HEK293 (cell line): ENCODE results near the gene ITGB2.

Source experiments
- EGR2 ChIP-seq: fragments of 450-650 bp; formaldehyde crosslinking; IDR thresholded peaks from 2 replicates; pipeline ENCODE4 v1.5.1; 2016; ENCODE audit warnings: low read depth, missing biosample characterization, missing genetic modification characterization
- GLI4 ChIP-seq: fragments of 450-650 bp; formaldehyde crosslinking; IDR thresholded peaks from 2 replicates; pipeline ENCODE4 v1.5.1; 2016; ENCODE audit warnings: missing biosample characterization, missing genetic modification characterization
- YY1 ChIP-seq: fragments of 450-650 bp; formaldehyde crosslinking; IDR thresholded peaks from 2 replicates; pipeline ENCODE4 v1.5.1; 2018; ENCODE audit warnings: missing biosample characterization, missing genetic modification characterization
- ZNF174 ChIP-seq: fragments of 450-650 bp; formaldehyde crosslinking; IDR thresholded peaks from 2 replicates; pipeline ENCODE4 v1.5.0; 2017; ENCODE audit warnings: missing biosample characterization, mild to moderate bottlenecking, missing genetic modification characterization
- ZNF23 ChIP-seq: fragments of 450-650 bp; formaldehyde crosslinking; IDR thresholded peaks from 2 replicates; pipeline ENCODE4 v1.5.1; 2016; ENCODE audit warnings: missing biosample characterization, missing genetic modification characterization, borderline replicate concordance
- ZNF302 ChIP-seq: fragments of 450-650 bp; formaldehyde crosslinking; IDR thresholded peaks from 2 replicates; pipeline ENCODE4 v1.5.1; 2016; ENCODE audit warnings: missing biosample characterization, missing genetic modification characterization, low read depth
- ZNF311 ChIP-seq: fragments of 450-650 bp; formaldehyde crosslinking; IDR thresholded peaks from 2 replicates; pipeline ENCODE4 v1.5.1; 2017; ENCODE audit warnings: missing biosample characterization, missing genetic modification characterization, borderline replicate concordance
- ZNF76 ChIP-seq: fragments of 450-650 bp; formaldehyde crosslinking; IDR thresholded peaks from 2 replicates; pipeline ENCODE4; 2016; ENCODE audit warnings: low read depth, missing biosample characterization, missing genetic modification characterization, borderline replicate concordance
- TF ChIP-seq, protein P1 (sequence below): fragments of 450-650 bp; formaldehyde crosslinking; IDR thresholded peaks from 2 replicates; pipeline ENCODE4 v1.5.1; 2016; ENCODE audit warnings: missing biosample characterization, missing genetic modification characterization
- TF ChIP-seq, protein P2 (sequence below): fragments of 450-650 bp; formaldehyde crosslinking; IDR thresholded peaks from 2 replicates; pipeline ENCODE4 v1.5.1; 2016; ENCODE audit warnings: missing biosample characterization, missing genetic modification characterization
- TF ChIP-seq, protein P3 (sequence below): fragments of 450-650 bp; formaldehyde crosslinking; IDR thresholded peaks from 2 replicates; pipeline ENCODE4 v1.5.1; 2016; ENCODE audit warnings: missing biosample characterization, missing genetic modification characterization
- TF ChIP-seq, protein P4 (sequence below): fragments of 450-650 bp; formaldehyde crosslinking; IDR thresholded peaks from 2 replicates; pipeline ENCODE4 v1.5.1; 2017; ENCODE audit warnings: missing biosample characterization, missing genetic modification characterization

DNA sequence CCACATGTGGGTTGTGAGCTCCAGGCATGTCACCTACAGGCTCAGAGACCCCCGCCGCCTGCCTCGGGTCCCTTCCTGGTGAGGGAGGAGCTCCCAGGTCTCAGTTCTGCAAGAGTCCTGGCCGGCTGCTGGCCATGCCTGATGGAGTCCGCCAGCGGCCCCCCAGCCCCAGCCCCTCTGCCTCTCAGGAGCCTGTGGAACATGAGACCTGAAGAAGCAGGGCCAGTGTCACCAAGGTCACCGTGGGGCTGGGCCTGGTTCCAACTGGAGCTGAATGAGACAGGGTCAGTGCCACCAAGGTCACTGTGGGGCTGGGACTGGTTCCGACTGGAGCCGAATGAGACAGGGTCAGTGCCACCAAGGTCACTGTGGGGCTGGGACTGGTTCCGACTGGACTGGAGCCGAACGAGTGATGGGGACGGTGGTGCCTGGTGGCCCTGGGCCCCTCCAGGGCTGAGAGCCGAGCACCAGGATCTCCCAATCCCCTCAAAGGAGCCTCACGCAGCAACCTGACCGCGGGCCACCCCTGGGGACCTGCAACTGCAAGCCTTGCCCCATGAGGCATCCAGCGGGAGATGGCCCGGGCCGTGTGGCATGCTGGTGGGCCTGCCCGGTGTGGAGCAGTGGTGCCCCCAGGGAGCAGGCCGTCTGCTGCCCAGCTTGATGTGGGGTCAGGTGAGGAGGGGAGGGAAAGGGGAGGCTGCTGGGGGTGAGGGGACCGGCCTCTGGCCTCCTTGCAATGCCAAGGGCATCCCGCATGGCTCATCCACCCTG, 32.7 kb downstream of the ITGB2 start:
- TF ChIP-seq, protein P1, sequence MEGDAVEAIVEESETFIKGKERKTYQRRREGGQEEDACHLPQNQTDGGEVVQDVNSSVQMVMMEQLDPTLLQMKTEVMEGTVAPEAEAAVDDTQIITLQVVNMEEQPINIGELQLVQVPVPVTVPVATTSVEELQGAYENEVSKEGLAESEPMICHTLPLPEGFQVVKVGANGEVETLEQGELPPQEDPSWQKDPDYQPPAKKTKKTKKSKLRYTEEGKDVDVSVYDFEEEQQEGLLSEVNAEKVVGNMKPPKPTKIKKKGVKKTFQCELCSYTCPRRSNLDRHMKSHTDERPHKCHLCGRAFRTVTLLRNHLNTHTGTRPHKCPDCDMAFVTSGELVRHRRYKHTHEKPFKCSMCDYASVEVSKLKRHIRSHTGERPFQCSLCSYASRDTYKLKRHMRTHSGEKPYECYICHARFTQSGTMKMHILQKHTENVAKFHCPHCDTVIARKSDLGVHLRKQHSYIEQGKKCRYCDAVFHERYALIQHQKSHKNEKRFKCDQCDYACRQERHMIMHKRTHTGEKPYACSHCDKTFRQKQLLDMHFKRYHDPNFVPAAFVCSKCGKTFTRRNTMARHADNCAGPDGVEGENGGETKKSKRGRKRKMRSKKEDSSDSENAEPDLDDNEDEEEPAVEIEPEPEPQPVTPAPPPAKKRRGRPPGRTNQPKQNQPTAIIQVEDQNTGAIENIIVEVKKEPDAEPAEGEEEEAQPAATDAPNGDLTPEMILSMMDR (tag by site-specific recombination): no peak
- TF ChIP-seq, protein P2, sequence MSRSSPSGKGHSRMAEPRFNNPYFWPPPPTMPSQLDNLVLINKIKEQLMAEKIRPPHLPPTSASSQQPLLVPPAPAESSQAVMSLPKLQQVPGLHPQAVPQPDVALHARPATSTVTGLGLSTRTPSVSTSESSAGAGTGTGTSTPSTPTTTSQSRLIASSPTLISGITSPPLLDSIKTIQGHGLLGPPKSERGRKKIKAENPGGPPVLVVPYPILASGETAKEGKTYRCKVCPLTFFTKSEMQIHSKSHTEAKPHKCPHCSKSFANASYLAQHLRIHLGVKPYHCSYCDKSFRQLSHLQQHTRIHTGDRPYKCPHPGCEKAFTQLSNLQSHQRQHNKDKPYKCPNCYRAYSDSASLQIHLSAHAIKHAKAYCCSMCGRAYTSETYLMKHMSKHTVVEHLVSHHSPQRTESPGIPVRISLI (tag by site-specific recombination): no peak
- TF ChIP-seq, protein P3, sequence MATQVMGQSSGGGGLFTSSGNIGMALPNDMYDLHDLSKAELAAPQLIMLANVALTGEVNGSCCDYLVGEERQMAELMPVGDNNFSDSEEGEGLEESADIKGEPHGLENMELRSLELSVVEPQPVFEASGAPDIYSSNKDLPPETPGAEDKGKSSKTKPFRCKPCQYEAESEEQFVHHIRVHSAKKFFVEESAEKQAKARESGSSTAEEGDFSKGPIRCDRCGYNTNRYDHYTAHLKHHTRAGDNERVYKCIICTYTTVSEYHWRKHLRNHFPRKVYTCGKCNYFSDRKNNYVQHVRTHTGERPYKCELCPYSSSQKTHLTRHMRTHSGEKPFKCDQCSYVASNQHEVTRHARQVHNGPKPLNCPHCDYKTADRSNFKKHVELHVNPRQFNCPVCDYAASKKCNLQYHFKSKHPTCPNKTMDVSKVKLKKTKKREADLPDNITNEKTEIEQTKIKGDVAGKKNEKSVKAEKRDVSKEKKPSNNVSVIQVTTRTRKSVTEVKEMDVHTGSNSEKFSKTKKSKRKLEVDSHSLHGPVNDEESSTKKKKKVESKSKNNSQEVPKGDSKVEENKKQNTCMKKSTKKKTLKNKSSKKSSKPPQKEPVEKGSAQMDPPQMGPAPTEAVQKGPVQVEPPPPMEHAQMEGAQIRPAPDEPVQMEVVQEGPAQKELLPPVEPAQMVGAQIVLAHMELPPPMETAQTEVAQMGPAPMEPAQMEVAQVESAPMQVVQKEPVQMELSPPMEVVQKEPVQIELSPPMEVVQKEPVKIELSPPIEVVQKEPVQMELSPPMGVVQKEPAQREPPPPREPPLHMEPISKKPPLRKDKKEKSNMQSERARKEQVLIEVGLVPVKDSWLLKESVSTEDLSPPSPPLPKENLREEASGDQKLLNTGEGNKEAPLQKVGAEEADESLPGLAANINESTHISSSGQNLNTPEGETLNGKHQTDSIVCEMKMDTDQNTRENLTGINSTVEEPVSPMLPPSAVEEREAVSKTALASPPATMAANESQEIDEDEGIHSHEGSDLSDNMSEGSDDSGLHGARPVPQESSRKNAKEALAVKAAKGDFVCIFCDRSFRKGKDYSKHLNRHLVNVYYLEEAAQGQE (tag by site-specific recombination): no peak
- TF ChIP-seq YY1 (tag by site-specific recombination): no peak
- no peak for TF ChIP-seq ZNF174 (tag by site-specific recombination)
- TF ChIP-seq GLI4 (tag by site-specific recombination): no peak
- no peak for TF ChIP-seq ZNF76 (tag by site-specific recombination)
- TF ChIP-seq EGR2 (tag by site-specific recombination): no peak
- TF ChIP-seq, protein P4, sequence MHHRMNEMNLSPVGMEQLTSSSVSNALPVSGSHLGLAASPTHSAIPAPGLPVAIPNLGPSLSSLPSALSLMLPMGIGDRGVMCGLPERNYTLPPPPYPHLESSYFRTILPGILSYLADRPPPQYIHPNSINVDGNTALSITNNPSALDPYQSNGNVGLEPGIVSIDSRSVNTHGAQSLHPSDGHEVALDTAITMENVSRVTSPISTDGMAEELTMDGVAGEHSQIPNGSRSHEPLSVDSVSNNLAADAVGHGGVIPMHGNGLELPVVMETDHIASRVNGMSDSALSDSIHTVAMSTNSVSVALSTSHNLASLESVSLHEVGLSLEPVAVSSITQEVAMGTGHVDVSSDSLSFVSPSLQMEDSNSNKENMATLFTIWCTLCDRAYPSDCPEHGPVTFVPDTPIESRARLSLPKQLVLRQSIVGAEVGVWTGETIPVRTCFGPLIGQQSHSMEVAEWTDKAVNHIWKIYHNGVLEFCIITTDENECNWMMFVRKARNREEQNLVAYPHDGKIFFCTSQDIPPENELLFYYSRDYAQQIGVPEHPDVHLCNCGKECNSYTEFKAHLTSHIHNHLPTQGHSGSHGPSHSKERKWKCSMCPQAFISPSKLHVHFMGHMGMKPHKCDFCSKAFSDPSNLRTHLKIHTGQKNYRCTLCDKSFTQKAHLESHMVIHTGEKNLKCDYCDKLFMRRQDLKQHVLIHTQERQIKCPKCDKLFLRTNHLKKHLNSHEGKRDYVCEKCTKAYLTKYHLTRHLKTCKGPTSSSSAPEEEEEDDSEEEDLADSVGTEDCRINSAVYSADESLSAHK: no peak
- TF ChIP-seq ZNF311 (tag by site-specific recombination): no peak
- TF ChIP-seq ZNF23 (tag by site-specific recombination): no peak
- TF ChIP-seq ZNF302 (tag by site-specific recombination): no peak
